ENCODE data around the gene BACE2.

Gene BACE2

DNA sequence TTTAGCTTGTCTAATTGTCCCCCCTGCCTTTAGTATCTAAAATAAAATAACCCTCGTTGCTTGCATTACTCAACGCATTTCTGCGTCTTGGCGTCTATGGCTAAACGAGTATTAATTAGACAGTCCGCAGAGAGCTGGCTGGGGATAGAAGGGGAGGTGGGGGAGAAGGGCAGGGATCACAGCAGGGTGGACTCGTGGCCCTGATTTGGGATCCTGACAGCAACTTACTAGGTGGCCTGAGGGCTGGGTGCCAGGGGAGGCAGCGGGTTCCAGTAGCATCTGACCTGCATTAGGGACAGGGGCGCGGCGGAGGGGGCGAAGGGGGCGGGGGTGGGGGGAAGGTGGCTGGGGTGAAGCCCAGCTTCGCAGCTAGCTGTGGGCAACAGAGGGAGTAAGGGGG lies 1.1 kb upstream of the BACE2 start:
- no peaks in the 10 kb centered on the region for H3K4me1 ChIP-seq (ENCODE audit: control insufficient read depth in 1 of 2, insufficient read depth in 1 of 2, low read depth in 1 of 2, low read length in 1 of 2)
- no peaks in the 10 kb centered on the region for H3K9me3 ChIP-seq
- H3K27ac ChIP-seq: no peak overlapping the region
- peaks cover 92% of the 10 kb centered on the region for H3K27me3 ChIP-seq
- no peaks in the 10 kb centered on the region for H3K36me3 ChIP-seq
- no peak overlapping the region for H3K4me3 ChIP-seq (ENCODE audit: low read depth in 1 of 2, low read length in 1 of 2)
- TF ChIP-seq, protein P1, sequence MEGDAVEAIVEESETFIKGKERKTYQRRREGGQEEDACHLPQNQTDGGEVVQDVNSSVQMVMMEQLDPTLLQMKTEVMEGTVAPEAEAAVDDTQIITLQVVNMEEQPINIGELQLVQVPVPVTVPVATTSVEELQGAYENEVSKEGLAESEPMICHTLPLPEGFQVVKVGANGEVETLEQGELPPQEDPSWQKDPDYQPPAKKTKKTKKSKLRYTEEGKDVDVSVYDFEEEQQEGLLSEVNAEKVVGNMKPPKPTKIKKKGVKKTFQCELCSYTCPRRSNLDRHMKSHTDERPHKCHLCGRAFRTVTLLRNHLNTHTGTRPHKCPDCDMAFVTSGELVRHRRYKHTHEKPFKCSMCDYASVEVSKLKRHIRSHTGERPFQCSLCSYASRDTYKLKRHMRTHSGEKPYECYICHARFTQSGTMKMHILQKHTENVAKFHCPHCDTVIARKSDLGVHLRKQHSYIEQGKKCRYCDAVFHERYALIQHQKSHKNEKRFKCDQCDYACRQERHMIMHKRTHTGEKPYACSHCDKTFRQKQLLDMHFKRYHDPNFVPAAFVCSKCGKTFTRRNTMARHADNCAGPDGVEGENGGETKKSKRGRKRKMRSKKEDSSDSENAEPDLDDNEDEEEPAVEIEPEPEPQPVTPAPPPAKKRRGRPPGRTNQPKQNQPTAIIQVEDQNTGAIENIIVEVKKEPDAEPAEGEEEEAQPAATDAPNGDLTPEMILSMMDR (IDR thresholded peaks at IDR 0.05): no peak

DNA sequence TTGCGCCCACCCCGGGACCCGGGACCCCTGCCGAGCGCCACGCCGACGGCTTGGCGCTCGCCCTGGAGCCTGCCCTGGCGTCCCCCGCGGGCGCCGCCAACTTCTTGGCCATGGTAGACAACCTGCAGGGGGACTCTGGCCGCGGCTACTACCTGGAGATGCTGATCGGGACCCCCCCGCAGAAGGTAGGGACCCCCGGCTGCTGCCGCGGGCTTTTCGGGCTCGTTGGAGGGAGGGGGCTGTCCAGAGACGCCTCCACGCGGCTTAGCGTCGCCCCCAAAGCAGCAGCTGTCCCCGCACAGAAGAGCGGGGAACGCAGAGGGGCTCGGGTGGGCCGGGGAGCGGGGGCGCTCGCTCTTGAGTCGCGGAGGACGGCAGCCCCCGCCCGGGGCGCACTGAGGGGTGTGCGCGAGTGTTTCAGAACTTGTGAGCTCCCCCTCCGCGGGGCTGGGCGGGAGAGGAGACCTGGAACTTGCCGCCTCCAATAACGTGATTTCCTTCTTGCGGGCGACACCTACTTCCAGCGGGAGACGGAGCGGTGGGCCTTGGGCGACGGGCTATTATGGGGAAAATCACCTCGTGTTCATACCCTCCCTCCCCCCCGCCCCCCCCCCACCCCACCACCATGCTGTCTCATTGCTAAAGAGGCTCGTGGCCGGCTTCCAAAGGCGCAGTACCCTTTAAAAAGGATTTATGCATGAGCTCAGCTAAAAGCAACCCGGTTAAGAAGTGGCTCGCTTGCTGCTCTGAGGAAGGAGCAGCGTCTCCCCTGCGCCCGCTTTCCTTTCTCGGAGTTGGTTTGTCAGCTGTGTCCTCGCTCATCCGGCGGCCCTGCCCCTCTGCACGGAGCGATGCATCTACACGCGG lies 664 bp downstream of the BACE2 start:
- Histone ChIP-seq H3K9me3 (no peaks in the 10 kb centered on the region), H3K4me1 (ENCODE audit: control insufficient read depth in 1 of 2, insufficient read depth in 1 of 2, low read depth in 1 of 2, low read length in 1 of 2) (no peaks in the 10 kb centered on the region), H3K4me3 (ENCODE audit: low read depth in 1 of 2, low read length in 1 of 2) (no peak overlapping the region), H3K36me3 (no peaks in the 10 kb centered on the region), H3K27ac (no peak overlapping the region), H3K27me3 (peaks cover 100% of the 10 kb centered on the region)
- TF ChIP-seq, protein P1 (IDR thresholded peaks at IDR 0.05): no peak

DNA sequence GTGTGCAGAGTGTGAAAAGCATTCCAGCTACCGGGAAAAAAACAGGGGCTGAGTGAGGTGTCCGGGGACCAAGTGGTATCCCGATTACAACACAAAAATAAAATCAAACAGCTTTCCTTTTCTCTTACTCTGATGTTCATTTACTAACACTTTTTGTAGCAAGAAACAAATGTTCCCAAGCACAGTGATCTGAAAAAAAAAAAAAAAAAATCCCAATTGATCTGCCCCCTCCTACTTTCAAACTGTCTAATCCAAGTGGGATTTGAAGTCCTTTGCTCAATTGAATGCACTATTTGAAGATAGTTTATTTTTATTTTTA lies 1.3 kb downstream of the BACE2 start:
- no peaks in the 10 kb centered on the region for H3K36me3 ChIP-seq
- H3K4me3 ChIP-seq (ENCODE audit: low read depth in 1 of 2, low read length in 1 of 2): no peak overlapping the region
- TF ChIP-seq, protein P1 (IDR thresholded peaks at IDR 0.05): no peak
- no peaks in the 10 kb centered on the region for H3K4me1 ChIP-seq (ENCODE audit: control insufficient read depth in 1 of 2, insufficient read depth in 1 of 2, low read depth in 1 of 2, low read length in 1 of 2)
- no peaks in the 10 kb centered on the region for H3K9me3 ChIP-seq
- H3K27me3 ChIP-seq: peaks cover 95% of the 10 kb centered on the region
- H3K27ac ChIP-seq: no peak overlapping the region

DNA sequence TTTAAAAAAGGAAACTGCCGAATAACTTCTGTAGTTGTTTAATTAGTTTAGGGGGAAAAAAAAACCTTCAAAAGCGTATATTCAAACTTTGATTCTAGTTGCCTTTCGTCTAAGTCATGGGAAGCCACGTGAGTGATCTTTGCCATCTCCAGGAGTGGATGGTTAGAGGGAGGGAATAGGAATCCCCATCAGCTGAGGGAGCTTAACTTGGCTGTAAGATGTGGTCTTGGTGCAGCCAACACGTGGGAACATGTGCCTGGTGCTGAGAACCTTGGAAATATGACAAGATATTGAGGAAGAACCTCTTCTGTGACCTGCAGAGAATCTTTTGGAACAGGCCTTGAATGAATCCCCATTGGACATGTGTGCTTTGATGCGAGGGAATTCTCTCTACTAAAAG lies 1.7 kb downstream of the BACE2 start:
- no peak overlapping the region for H3K4me3 ChIP-seq (ENCODE audit: low read depth in 1 of 2, low read length in 1 of 2)
- peaks cover 90% of the 10 kb centered on the region for H3K27me3 ChIP-seq
- TF ChIP-seq, protein P1 (IDR thresholded peaks at IDR 0.05): no peak
- H3K27ac ChIP-seq: no peak overlapping the region
- no peaks in the 10 kb centered on the region for H3K9me3 ChIP-seq
- no peaks in the 10 kb centered on the region for H3K36me3 ChIP-seq
- no peaks in the 10 kb centered on the region for H3K4me1 ChIP-seq (ENCODE audit: control insufficient read depth in 1 of 2, insufficient read depth in 1 of 2, low read depth in 1 of 2, low read length in 1 of 2)

DNA sequence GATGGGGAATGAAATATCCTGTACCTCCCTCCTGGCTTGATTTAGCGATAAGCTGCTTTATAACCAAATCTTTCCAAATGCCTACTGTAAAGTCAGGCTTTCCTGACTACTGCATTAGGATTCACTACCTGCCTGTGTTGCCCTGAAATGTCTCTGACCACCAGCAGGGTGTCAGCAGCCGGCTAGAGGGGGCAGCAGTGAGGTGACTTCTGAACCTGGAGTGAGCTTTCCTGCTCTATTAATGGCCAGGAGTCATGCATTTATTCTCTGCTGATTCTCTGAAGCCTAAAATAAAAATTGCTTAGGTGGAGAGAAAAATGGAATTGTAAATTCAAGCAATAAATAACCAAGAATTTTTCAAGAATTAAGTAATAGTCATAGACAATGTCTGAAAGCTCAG lies 2.5 kb downstream of the BACE2 start:
- no peaks in the 10 kb centered on the region for H3K9me3 ChIP-seq
- TF ChIP-seq, protein P1 (IDR thresholded peaks at IDR 0.05): no peak
- H3K4me3 ChIP-seq (ENCODE audit: low read depth in 1 of 2, low read length in 1 of 2): no peak overlapping the region
- H3K27ac ChIP-seq: no peak overlapping the region
- no peaks in the 10 kb centered on the region for H3K4me1 ChIP-seq (ENCODE audit: control insufficient read depth in 1 of 2, insufficient read depth in 1 of 2, low read depth in 1 of 2, low read length in 1 of 2)
- no peaks in the 10 kb centered on the region for H3K36me3 ChIP-seq
- peaks cover 82% of the 10 kb centered on the region for H3K27me3 ChIP-seq
